RPMI8226 (cell line): Measurements from ENCODE around the gene C5orf15.
"Not testable (repeated sequence)": the region's sequence is repeated elsewhere in the genome, so short reads cannot be mapped to it uniquely, and the experiment has no call there.

Source experiments
- DNase-seq: peaks from one replicate; pipeline ENCODE4 v3.0.0-alpha.2; 2015

The C5orf15 gene

DNA sequence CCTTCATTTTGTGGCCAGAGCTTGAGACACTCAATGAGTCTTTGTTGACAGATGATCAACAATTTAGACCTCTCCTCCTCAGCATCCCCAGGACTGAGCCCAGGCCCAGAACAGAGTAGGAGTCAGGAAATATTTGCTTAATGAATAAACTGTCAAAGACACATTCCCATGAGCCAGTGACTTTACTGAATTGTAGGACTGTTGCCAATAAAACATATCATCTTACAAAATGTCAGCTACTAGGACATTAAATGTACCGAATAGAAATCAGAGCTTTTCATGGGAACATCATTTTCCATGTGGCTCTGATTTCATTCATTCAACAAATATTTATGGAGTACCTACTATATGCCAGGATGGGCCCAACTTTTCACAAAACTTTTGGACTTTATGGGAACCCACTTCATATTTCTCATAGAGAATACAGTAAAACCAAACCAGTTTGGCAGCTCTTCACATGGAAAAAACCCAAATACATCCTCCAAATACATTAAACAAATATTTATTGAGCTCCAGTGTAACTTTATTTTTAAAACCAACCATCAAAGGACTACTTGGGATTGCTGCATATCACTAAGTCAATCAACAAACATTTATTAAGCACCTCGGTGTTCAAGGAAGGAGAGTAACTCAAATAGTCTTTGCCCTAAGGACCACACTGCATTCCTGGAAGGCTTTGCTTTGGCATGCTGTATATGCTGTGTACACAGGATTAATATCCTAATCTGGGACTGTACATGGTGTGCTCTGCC lies 24.9 kb upstream of the C5orf15 start:
- DNase-seq = no peak

DNA sequence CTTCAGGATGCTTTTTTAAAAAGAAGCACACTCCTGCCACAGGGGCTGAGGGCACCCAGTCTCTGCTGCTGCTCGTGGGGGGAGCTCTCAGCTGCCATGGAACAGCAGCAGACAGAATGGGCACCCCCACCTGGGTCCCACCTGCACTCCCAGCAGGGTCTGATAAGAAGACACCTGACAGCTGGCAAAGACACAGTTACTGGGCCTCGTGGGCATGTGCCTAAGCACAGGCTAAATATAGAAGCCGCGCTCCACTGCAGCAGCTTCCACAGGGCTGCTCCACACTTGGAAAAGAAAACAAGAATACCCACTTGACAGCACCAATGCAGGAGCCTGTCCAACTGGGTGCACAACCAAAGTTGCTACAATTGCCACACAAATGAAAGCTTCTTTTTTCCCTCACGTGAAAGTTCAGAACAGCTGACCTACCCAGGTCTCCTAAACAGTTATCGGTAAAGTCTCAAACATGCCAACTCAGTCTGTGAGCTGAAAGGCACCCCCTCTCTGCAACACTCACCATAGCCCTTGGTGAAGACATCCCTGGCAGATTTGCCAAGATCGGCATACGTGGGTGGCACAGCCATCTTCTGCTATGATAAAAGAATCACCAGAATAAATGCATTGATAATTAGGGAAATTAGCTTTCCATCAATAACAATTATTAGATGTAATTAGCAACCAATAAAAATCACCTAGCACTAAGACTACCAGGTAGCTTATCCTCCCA lies 24.2 kb upstream of the C5orf15 start:
- DNase-seq = no peak

- DNase-seq = no peak
Measured at GRCh38 chr5:133991171-133991910, 22.9 kb upstream of the C5orf15 start.

- DNase-seq = peak; percentile 23
Measured at GRCh38 chr5:133990396-133990795, 22.0 kb upstream of the C5orf15 start.

- no peak for DNase-seq
Measured at GRCh38 chr5:133985540-133986180, 17.2 kb upstream of the C5orf15 start.

GRCh38 chr5:133983674-133984073 lies 15.2 kb upstream of the C5orf15 start:
- no peak for DNase-seq

GRCh38 chr5:133981714-133982113 lies 13.3 kb upstream of the C5orf15 start:
- no peak for DNase-seq

DNA sequence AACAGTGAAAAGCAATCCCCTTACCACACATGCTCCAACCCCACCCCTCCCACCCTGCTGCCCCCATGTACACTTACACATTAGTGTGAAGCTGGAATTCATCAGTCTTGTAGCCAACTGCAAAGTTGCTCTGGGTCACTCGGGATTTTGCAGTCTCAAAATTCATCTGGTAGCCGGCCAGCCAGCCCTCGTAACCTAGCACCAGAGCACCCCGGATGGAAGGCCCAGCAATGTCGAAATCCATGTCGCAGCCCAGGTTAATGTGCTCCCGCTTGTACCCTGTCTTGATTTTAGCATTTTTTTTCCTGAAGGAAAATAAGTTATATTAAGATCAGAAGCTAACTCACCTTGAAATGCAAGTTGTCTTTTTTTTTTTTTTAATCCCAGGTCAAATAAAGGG lies 12.2 kb upstream of the C5orf15 start:
- no peak for DNase-seq

- no peak for DNase-seq
Measured at GRCh38 chr5:133978943-133979342, 10.5 kb upstream of the C5orf15 start.

DNA sequence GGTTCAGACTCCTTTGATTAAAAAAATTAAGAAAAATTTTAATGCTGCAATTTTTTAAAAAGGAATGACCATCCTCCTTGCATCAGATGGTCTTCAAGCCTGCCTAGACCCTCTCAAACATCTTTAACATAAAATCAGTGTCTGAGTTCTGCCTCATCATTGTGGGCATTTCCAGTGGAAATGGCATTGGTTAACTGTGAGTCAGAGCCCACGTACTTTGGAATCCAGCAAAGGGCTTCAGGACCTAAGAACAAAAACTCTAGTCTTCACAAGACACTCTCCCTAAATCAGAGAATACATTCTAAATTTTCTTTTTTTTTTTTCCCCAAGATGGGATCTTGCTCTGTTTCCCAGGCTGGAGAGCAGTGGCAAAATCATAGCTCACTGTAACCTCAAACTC lies 9.4 kb upstream of the C5orf15 start:
- DNase-seq = no peak

DNA sequence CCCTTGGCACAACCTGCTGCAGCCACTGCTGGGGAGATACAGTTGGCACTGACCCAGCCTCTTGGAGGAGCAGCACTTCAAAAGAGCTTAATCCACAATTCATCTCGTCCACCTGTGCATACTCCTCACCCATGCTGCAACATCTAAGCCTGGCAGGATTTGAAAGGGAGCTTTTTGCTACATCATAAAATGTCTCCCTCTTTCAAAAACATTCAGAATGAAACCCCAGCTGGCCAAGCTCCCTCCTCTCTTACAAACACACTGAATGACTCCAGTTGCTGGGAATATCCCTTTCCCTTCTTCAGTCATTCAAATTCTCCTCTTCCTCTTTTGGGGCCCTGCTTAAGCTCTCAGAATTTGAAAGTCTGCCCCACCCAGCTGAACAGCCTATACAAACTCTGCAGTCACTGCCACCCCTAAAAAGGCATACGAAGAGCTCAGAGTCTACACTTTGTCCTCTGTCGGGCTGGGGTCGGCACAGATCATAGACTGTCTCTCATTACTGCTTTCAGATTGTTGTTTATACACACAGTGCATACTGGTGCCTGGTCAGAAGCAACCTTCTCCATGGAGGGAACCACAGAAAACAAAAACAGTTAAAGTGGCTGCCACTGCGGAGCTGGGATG lies 8.8 kb upstream of the C5orf15 start:
- peak; percentile 93 for DNase-seq

GRCh38 chr5:133975546-133975945 lies 7.1 kb upstream of the C5orf15 start:
- DNase-seq = not testable (repeated sequence)

GRCh38 chr5:133974142-133974541 lies 5.7 kb upstream of the C5orf15 start:
- DNase-seq = no peak

GRCh38 chr5:133970325-133970909 lies 2.0 kb upstream of the C5orf15 start:
- DNase-seq = no peak

DNA sequence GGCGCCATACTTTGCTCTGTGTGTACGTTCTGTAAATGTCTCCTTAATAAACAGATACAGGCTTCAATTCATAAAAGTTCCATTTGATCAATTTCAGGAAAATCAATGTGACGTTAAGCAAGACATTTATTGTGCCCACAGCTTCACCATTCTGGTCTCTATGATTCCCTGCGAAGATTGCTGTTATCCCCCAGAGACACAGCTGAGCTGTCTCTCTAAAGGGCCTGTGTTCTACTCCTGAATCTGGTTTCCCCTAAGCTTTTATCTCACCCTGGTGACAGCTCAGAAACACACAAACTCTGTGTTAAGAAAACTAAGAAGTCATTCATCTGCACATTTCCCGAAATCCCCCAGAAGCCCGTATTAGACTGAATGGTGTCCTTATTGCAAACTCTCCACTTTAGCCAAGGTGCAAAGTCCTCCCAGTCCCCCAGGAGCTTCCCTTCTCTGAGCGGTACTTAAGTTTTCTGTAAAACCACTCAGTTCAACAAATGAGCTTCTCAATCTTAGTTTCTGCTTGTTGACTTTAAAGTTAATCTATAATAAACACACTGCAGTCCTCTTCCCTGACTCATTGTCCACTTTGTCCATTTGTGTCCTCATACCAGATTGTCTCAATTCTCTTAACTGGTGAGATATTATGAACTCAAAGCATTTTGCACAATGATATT lies 1.4 kb upstream of the C5orf15 start:
- DNase-seq = no peak

GRCh38 chr5:133967698-133968203 lies 674 bp downstream of the C5orf15 start:
- DNase-seq = peak; percentile 8

DNA sequence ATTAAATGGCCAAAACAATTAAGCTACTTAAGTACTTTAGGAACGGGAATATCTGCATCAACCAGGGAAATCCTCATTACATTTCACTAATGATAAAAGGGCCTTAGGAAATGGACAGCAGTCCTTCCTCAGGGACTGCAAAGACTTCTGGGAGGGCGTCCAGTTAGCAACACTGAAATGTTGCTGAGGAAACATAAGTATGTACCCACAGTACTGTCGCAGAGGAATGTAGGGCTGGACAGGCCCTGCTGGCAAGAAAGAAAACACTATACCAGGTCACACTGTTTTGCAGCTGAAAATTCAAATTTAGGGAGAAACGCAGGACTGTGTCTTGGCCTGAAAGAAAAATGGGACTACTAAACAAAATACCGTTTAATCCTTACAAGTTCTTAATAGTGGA lies 1.3 kb downstream of the C5orf15 start:
- no peak for DNase-seq

DNA sequence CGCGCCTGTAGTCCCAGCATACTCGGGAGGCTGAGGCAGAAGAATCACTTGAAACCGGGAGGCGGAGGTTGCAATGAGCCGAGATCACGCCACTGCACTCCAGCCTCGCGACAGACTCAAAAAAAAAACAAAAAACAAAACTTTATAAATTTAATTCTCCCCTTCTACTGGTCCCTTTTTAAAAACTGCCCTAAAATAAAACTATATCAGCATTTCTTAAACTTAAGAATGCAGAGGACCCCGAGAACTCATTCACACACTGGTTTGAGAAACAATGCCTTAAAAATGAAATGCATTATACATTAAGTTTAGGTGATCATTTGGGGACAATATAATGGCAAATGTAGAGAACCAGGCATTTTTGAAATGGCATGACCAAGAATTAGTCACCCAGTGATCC lies 2.3 kb downstream of the C5orf15 start:
- DNase-seq = no peak

DNA sequence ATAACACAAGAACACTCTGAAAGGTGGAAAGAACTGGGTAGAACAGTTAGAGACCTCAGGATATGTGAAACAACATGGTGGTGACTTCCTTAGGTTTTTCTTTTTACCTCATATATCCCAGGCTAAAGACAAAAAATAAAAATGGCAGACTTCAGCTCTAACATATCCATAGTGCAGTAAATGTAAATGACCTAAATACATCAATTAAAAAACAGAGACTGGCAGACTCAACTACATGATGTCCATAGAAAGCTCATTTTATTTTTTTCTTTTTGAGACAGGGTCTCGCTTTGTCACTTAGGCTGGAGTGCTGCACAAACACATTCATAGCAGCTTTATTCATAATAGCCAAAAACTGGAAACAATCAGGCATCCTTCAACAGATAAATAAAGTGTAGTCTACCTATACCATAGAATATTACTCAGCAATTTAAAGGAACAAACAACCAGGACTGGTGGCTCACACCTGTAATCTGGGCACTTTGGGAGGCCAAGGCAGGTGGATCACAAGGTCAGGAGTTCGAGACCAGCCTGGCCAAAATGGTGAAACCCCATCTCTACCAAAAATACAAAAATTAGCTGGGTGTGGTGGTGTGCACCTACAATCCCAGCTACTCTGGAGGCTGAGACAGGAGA lies 4.8 kb downstream of the C5orf15 start:
- no peak for DNase-seq

- no peak for DNase-seq
Measured at GRCh38 chr5:133962801-133963476, 5.5 kb downstream of the C5orf15 start.
